Measurements from ENCODE around the gene DNAJC7.
"Not testable (repeated sequence)": the region's sequence is repeated elsewhere in the genome, so short reads cannot be mapped to it uniquely, and the experiment has no call there.

The DNAJC7 gene

GRCh38 chr17:41948762-41949460 is 68.3 kb downstream of the DNAJC7 start:
- no peak for DNase-seq

- no peak for DNase-seq
These were observed 72.3 kb downstream of the DNAJC7 start for GRCh38 chr17:41944943-41945342.

GRCh38 chr17:41943492-41943891 is 73.7 kb downstream of the DNAJC7 start:
- no peak for DNase-seq

- DNase-seq: no peak
These were observed 74.4 kb downstream of the DNAJC7 start for GRCh38 chr17:41942626-41943373.

- no peak for DNase-seq
These were observed 76.1 kb downstream of the DNAJC7 start for GRCh38 chr17:41941168-41941567.

- DNase-seq: no peak
These were observed 77.5 kb downstream of the DNAJC7 start for GRCh38 chr17:41939693-41940090.

- DNase-seq: no peak
These were observed 78.1 kb downstream of the DNAJC7 start for GRCh38 chr17:41939044-41939692.

GRCh38 chr17:41937970-41938954 is 79.0 kb downstream of the DNAJC7 start:
- DNase-seq: no peak

GRCh38 chr17:41935641-41936040 is 81.6 kb downstream of the DNAJC7 start:
- no peak for DNase-seq

- no peak for DNase-seq
These were observed 84.3 kb downstream of the DNAJC7 start for GRCh38 chr17:41932816-41933389.

GRCh38 chr17:41931715-41932114 is 85.5 kb downstream of the DNAJC7 start:
- not testable (repeated sequence) for DNase-seq

- DNase-seq: not testable (repeated sequence)
These were observed 86.4 kb downstream of the DNAJC7 start for GRCh38 chr17:41930833-41931156.

- peak; percentile 96 for DNase-seq
These were observed 87.0 kb downstream of the DNAJC7 start, which contains the start of gene ODAD4 for GRCh38 chr17:41930009-41930832. TSS of gene ODAD4 (plus strand) at chr17:41930617. CDS start at chr17:41930724, 107 bp downstream.

- DNase-seq: no peak
These were observed 88.5 kb downstream of the DNAJC7 start for GRCh38 chr17:41928693-41929251.

Data from stimulated activated CD4-positive, alpha-beta T cell treated with anti-CD3 and anti-CD28 coated beads, Interleukin-4, amount 100 ng/mL, for 1 hour (primary cell).